Ovary (tissue), 9 donors: ENCODE results near the gene DACH1. TPM values are rescaled to one million over a fixed set of nuclear protein-coding genes. Genes with fewer than 3 reads are reported as not detected.

ENCODE experiments used
- DNase-seq, 5 donors: peaks; one replicate each; pipeline ENCODE4 v3.0.0-alpha.2; 2019 to 2020
- H3K27ac ChIP-seq, 2 donors: fragments of 200-600 bp; one replicate each; pipeline versions ENCODE4 v1.5.1 to v1.8.0; 2019 to 2022
- H3K27me3 ChIP-seq: fragments of 200-600 bp; one replicate; pipeline ENCODE4 v1.8.0; 2022
- H3K36me3 ChIP-seq: fragments of 200-600 bp; sonication (generic); one replicate; pipeline ENCODE4 v1.5.1; 2019
- H3K4me1 ChIP-seq: one replicate; pipeline ENCODE4 v1.8.1; 2013; ENCODE audit warnings: mild to moderate bottlenecking, moderate library complexity; ENCODE audit not compliant: insufficient read depth
- H3K4me3 ChIP-seq: fragments of 200-600 bp; sonication (generic); one replicate; pipeline ENCODE4 v1.5.1; 2017
- H3K9me3 ChIP-seq, 2 donors: fragments of 200-600 bp in 1 of 2; sonication (generic) in 1 of 2; one replicate each; pipeline versions ENCODE4 v1.5.1 to v1.8.1; 2013 to 2019; ENCODE audit warnings: mild to moderate bottlenecking in 1 of 2, moderate library complexity in 1 of 2
- CTCF ChIP-seq, 3 donors: fragments of 450-650 bp in 2 of 3; fragments of 200-600 bp in 1 of 3; IDR thresholded peaks; one replicate each; pipeline versions ENCODE4 v1.5.1 to v1.8.0; 2016 to 2022; ENCODE audit warnings: antibody characterized with exemption in 3 of 3, mild to moderate bottlenecking in 1 of 3
- EP300 ChIP-seq: sonication (generic); formaldehyde crosslinking; IDR thresholded peaks from one replicate; pipeline ENCODE4 v1.6.1; 2017; ENCODE audit warnings: antibody characterized with exemption
- POLR2A ChIP-seq: fragments of 450-650 bp; IDR thresholded peaks from one replicate; pipeline ENCODE4 v1.6.1; 2017; ENCODE audit warnings: antibody characterized with exemption, mild to moderate bottlenecking, moderate library complexity
- WGBS, 3 donors: extraction: QIAGEN DNeasy Blood & Tissue Kit in 1 of 3; methylation state at CpG; one replicate each; pipeline versions ENCODE4 v1.1.5 to v1.1.7; 2013 to 2017; 5-methylcytosine and 5-hydroxymethylcytosine counted together
- intact Hi-C, 4 donors: fragments of 100-400 bp; cut with DNase I; formaldehyde crosslinking; loops; one replicate each; pipeline versions ENCODE4 v1.11.0 to v1.15.1; 2022 to 2023
- polyA plus RNA-seq, 2 donors: library from polyadenylated mRNA; stranded (reverse); fragments of 200-250 nt in 1 of 2; fragments of 350-450 nt in 1 of 2; fragmentation: Illumina TruSeq in 1 of 2; extraction: RNeasy Lipid Tissue Mini Kit (QIAGEN cat#74804) in 1 of 2; gene quantifications; one replicate each; pipeline ENCODE4 v1.2.3, GENCODE V29; 2013 to 2014
- total RNA-seq, 7 donors: library from RNA; depleted of rRNA in 2 of 7; stranded (reverse); fragments of >200 nt in 2 of 7; fragmentation: NEBNext Ultra II Directional in 3 of 7; extraction: Animal tissue kit (Norgen Biotek cat#: 25700) in 3 of 7; gene quantifications; one replicate each; pipeline versions ENCODE4 v1.1.0 to v1.2.4, GENCODE V29; 2016 to 2023
- donor health status: DM: no; HTN: no; CAD: no; lungs with moderate emphysema.
- donor health status: DM: no; HTN: no; CAD: no.
- donor health status: Bipolar disorder and iron deficiency.
- donor health status: DM: yes; HTN: yes; CAD: no.
- donor health status: DM: no; HTN: no; CAD: no.
- donor health status: DM: yes; HTN: yes; CAD: no.

DACH1 gene
- total and polyA plus RNA-seq, 9 donors: 0.91 to 3.2 (median 1.7) TPM

- DNase-seq: no peak
- WGBS, 3 donors: 26 to 33% (median 26%) methylated on average over 3 of the region's 3 CpGs
- Histone ChIP-seq H3K4me3 (no peak overlapping the region), H3K9me3 (no peaks in the 10 kb centered on the region), H3K27me3 (no peaks in the 10 kb centered on the region), H3K36me3 (no peaks in the 10 kb centered on the region), H3K27ac (no peak overlapping the region), H3K4me1 (no peaks in the 10 kb centered on the region)
- intact Hi-C loops: no loop called here
- TF ChIP-seq CTCF (IDR thresholded peaks at IDR 0.05) (no peak), POLR2A (no peak), EP300 (no peak)
Observed at GRCh38 chr13:71632206-71632605, 234.8 kb downstream of the DACH1 start.

- Histone ChIP-seq H3K4me1 (no peaks in the 10 kb centered on the region), H3K27me3 (no peaks in the 10 kb centered on the region), H3K36me3 (no peaks in the 10 kb centered on the region), H3K4me3 (no peak overlapping the region), H3K9me3 (no peaks in the 10 kb centered on the region), H3K27ac (no peak overlapping the region)
- DNase-seq: no peak
- WGBS, 3 donors: 35 to 51% (median 35%) methylated on average over 3 of the region's 3 CpGs
- intact Hi-C loops: no loop called here
- TF ChIP-seq EP300 (no peak), POLR2A (no peak), CTCF (IDR thresholded peaks at IDR 0.05) (no peak)
Observed at GRCh38 chr13:71629167-71629566, 237.8 kb downstream of the DACH1 start.

- H3K4me1 ChIP-seq: no peaks in the 10 kb centered on the region
- no peak overlapping the region for H3K4me3 ChIP-seq
- WGBS, 3 donors: 66 to 78% (median 77%) methylated on average over 4 of the region's 4 CpGs
- no peak overlapping the region for H3K27ac ChIP-seq
- no peaks in the 10 kb centered on the region for H3K27me3 ChIP-seq
- H3K9me3 ChIP-seq: no peaks in the 10 kb centered on the region
- TF ChIP-seq POLR2A (no peak), EP300 (no peak), CTCF (IDR thresholded peaks at IDR 0.05) (no peak)
- intact Hi-C loops: no loop called here
- DNase-seq: no peak
- H3K36me3 ChIP-seq: no peaks in the 10 kb centered on the region
Observed at GRCh38 chr13:71626421-71627117, 240.4 kb downstream of the DACH1 start.

GRCh38 chr13:71625694-71626093, 241.3 kb downstream of the DACH1 start:
- Histone ChIP-seq H3K4me3 (no peak overlapping the region), H3K27me3 (no peaks in the 10 kb centered on the region), H3K36me3 (no peaks in the 10 kb centered on the region), H3K4me1 (no peaks in the 10 kb centered on the region), H3K9me3 (no peaks in the 10 kb centered on the region), H3K27ac (no peak overlapping the region)
- intact Hi-C loops: no loop called here
- no peak for DNase-seq
- TF ChIP-seq CTCF (IDR thresholded peaks at IDR 0.05): no peak
- TF ChIP-seq EP300: no peak
- TF ChIP-seq POLR2A: no peak
